Measurements from ENCODE around the gene WDR38.
A peak's percentile ranks its signal among the peaks of the same experiment; 100 is the strongest.
"Not testable (repeated sequence)": the region's sequence is repeated elsewhere in the genome, so short reads cannot be mapped to it uniquely, and the experiment has no call there.

The WDR38 gene

DNA sequence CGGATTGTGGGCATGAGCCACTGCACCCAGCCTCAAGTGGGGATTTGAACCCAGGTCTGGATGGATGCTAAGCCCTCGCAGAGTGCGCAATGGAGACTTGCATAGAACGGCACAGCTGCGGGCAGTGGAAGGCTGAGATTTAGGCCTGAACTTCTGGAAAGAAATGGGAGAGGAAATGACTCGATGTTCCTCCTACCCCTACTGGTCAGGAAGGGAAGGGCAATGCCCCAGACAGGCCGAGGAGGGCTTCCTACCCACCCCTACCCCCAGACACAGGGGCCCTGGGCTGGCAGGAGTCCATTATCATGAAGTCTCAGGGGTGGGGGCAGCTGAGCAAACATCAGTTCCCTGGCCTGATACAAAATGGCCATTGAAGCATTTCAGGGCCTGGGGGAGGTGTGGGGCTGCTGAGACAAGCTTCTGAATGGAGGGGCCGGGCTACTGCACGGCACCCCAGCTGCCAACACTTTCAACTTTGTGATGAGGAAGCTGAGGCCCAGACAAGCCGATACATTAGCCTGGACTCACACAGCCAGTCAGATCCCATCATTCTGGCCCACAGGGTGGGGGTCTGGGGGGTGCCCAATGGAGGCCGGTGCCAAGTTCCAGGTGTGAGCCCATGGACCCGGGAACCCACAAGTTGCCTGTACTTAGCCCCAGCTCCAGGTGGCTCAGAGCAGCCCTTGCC is 13.5 kb upstream of the WDR38 start:
- Histone ChIP-seq H3K9ac (ENCODE audit: low read length) (no peak overlapping the region), H3K4me1 (ENCODE audit: control insufficient read depth, insufficient read depth, low read length) (peaks cover 11% of the 10 kb centered on the region), H3K27ac (ENCODE audit: low read depth, low read length) (no peak overlapping the region)

DNA sequence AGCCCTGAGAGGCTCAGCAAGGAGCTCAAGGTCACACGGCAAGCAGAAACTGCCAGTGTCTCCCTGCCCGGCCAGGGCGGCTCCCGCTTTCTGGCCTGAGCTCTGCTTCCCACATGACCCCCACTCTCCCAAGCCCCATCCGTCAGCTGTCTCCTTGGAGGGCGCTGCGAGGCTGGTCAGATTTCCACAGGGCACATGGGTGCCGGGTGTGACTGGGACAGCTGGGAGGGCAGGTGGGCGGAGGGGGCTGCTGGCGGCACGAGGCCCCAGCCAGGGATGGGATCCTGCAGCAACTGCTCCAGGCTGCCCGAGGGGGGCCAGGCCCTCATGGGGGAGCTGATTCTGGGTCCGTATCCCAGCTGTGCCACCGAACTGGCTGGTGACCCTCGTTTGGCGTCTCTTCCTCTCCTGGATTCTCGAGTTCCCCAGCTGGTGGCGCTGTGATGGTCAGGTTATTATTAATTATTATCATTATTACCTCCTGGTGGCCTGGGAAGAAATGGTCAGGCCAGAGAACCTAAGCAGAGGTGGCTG is 12.9 kb upstream of the WDR38 start:
- Histone ChIP-seq H3K36me3 (ENCODE audit: control insufficient read depth, insufficient read depth, low read length) (no peaks in the 10 kb centered on the region), H3K27ac (ENCODE audit: low read depth, low read length) (no peak overlapping the region), H3K4me3 (ENCODE audit: low read length) (no peak overlapping the region), H3K27me3 (ENCODE audit: control insufficient read depth, insufficient read depth, low read length) (no peaks in the 10 kb centered on the region), H3K9ac (ENCODE audit: low read length) (no peak overlapping the region), H3K4me1 (ENCODE audit: control insufficient read depth, insufficient read depth, low read length) (peaks cover 5% of the 10 kb centered on the region)

More for the DNA sequence above, 13.5 kb upstream of the WDR38 start:
- Histone ChIP-seq H3K4me3 (ENCODE audit: low read length) (no peak overlapping the region), H3K36me3 (ENCODE audit: control insufficient read depth, insufficient read depth, low read length) (no peaks in the 10 kb centered on the region), H3K27me3 (ENCODE audit: control insufficient read depth, insufficient read depth, low read length) (no peaks in the 10 kb centered on the region)

DNA sequence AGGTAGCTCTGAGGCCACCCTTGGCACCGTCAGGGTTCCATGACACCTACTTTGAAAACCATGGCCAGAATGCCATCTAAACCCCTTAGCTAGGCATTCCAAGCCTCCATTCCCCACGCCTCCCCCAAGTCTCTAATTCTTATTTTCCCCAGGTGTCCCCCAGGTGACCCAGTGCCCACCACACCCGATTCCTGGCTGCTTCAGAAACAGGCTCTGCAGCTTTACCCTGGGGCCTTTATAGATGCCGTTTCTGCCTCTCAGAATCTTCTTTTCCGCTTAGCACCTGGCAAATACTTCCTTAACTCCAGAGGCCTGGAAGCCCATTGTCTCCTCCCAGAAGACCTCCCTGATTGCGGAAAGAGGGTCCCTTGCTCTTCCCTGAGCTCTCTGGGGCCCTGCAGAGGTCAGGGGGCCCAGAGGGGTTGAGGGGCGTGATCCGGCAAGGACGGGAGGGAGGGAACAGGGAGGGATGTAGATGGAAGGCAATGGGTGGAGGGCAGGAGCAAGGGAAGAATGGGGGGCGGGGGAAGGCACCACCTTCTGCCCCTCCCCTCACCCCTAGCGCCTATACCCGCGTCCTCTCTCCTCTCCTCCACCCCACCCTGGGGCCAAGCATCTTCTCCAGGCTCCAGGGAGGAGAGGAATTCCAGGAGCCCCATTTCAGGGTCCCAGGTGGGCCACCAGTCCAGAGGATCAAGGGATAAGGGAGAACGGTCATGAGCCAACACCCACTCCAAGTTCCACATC is 12.0 kb upstream of the WDR38 start:
- Histone ChIP-seq H3K27me3 (ENCODE audit: control insufficient read depth, insufficient read depth, low read length) (no peaks in the 10 kb centered on the region), H3K9ac (ENCODE audit: low read length) (no peak overlapping the region), H3K36me3 (ENCODE audit: control insufficient read depth, insufficient read depth, low read length) (no peaks in the 10 kb centered on the region), H3K4me3 (ENCODE audit: low read length) (no peak overlapping the region), H3K27ac (ENCODE audit: low read depth, low read length) (no peak overlapping the region), H3K4me1 (ENCODE audit: control insufficient read depth, insufficient read depth, low read length) (no peaks in the 10 kb centered on the region)

DNA sequence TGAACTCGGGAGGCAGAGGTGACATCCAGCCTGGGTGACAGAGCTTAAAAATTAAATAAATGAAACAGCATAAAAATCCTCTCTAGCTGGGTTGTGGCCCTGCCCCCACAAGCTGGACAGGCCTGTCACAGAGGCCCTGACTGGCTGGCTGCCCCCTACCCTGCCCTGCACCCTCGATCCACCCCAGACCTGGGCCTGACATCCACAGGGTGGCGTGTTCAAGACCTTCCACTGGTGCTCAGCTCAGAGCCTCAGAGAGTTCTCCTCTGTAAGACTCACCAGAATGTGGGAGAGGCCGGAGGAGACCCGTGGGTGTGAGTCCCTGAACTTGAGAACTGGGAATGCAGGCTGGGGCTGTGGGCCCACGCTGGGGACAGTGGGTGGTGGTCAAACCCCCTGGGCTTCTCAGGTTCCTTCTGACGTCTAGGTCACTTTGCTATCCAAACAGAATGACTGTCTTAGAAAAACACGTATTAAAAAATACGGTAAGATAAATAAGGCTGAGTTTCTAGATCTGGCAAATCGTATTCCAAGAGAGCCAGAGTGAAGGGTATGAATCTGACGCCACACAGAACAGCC is 9.7 kb upstream of the WDR38 start:
- Histone ChIP-seq H3K4me3 (ENCODE audit: low read length) (no peak overlapping the region), H3K9ac (ENCODE audit: low read length) (no peak overlapping the region), H3K27ac (ENCODE audit: low read depth, low read length) (no peak overlapping the region), H3K27me3 (ENCODE audit: control insufficient read depth, insufficient read depth, low read length) (no peaks in the 10 kb centered on the region), H3K4me1 (ENCODE audit: control insufficient read depth, insufficient read depth, low read length) (no peaks in the 10 kb centered on the region), H3K36me3 (ENCODE audit: control insufficient read depth, insufficient read depth, low read length) (no peaks in the 10 kb centered on the region)

GRCh38 chr9:124844291-124844690 is 9.0 kb upstream of the WDR38 start:
- Histone ChIP-seq H3K27me3 (ENCODE audit: control insufficient read depth, insufficient read depth, low read length) (no peaks in the 10 kb centered on the region), H3K9ac (ENCODE audit: low read length) (no peak overlapping the region), H3K4me1 (ENCODE audit: control insufficient read depth, insufficient read depth, low read length) (no peaks in the 10 kb centered on the region), H3K36me3 (ENCODE audit: control insufficient read depth, insufficient read depth, low read length) (no peaks in the 10 kb centered on the region), H3K4me3 (ENCODE audit: low read length) (no peak overlapping the region), H3K27ac (ENCODE audit: low read depth, low read length) (no peak overlapping the region)

DNA sequence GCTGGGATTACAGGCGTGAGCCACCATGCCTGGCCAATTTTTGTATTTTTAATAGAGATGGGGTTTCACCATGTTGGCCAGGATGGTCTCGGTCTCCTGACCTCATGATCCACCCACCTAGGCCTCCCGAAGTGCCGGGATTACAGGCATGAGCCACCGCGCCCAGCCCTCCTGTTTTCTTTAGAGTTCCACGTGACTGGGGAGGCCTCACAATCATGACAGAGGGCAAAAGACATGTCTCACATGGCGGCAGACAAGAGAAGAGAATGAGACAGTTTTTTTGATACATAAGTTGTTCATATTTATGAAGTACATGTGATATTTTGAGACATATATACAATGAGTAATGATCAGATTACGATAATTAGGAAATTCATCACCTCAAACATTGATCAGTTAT is 6.8 kb upstream of the WDR38 start:
- not testable (repeated sequence) for H3K9ac ChIP-seq (ENCODE audit: low read length)

GRCh38 chr9:124846969-124847368 is 6.3 kb upstream of the WDR38 start:
- no peaks in the 10 kb centered on the region for H3K36me3 ChIP-seq (ENCODE audit: control insufficient read depth, insufficient read depth, low read length)
- H3K4me1 ChIP-seq (ENCODE audit: control insufficient read depth, insufficient read depth, low read length), result no peaks in the 10 kb centered on the region
- no peak overlapping the region for H3K9ac ChIP-seq (ENCODE audit: low read length)
- H3K27ac ChIP-seq (ENCODE audit: low read depth, low read length), result no peak overlapping the region
- H3K27me3 ChIP-seq (ENCODE audit: control insufficient read depth, insufficient read depth, low read length), result no peaks in the 10 kb centered on the region
- no peak overlapping the region for H3K4me3 ChIP-seq (ENCODE audit: low read length)

More for the DNA sequence above, 6.8 kb upstream of the WDR38 start:
- not testable (repeated sequence) for H3K36me3 ChIP-seq (ENCODE audit: control insufficient read depth, insufficient read depth, low read length); H3K27ac ChIP-seq (ENCODE audit: low read depth, low read length); H3K27me3 ChIP-seq (ENCODE audit: control insufficient read depth, insufficient read depth, low read length); H3K4me3 ChIP-seq (ENCODE audit: low read length); H3K4me1 ChIP-seq (ENCODE audit: control insufficient read depth, insufficient read depth, low read length)

DNA sequence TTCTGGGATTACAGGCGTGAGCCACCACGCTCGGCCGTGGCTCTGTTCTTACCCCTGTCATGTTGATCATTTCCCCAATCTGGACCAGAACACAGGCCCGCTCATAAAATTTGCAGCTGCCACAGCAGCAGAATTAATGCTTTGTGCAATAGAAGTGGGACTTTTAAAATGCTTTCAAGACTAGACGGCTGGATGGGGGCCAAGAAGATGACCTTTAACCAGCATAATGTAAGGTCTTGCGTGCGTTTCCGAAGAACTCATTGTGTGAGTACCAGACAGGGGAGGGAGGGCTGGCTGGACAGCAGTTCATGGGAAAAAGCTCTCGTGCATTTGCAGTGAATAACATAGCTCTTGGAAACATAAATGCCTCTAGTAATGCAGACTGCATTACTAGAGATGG is 3.5 kb upstream of the WDR38 start:
- Histone ChIP-seq H3K27ac (ENCODE audit: low read depth, low read length) (peak overlapping the region; percentile 21), H3K9ac (ENCODE audit: low read length) (no peak overlapping the region), H3K36me3 (ENCODE audit: control insufficient read depth, insufficient read depth, low read length) (no peaks in the 10 kb centered on the region), H3K27me3 (ENCODE audit: control insufficient read depth, insufficient read depth, low read length) (no peaks in the 10 kb centered on the region), H3K4me1 (ENCODE audit: control insufficient read depth, insufficient read depth, low read length) (peaks cover 9% of the 10 kb centered on the region), H3K4me3 (ENCODE audit: low read length) (no peak overlapping the region)

DNA sequence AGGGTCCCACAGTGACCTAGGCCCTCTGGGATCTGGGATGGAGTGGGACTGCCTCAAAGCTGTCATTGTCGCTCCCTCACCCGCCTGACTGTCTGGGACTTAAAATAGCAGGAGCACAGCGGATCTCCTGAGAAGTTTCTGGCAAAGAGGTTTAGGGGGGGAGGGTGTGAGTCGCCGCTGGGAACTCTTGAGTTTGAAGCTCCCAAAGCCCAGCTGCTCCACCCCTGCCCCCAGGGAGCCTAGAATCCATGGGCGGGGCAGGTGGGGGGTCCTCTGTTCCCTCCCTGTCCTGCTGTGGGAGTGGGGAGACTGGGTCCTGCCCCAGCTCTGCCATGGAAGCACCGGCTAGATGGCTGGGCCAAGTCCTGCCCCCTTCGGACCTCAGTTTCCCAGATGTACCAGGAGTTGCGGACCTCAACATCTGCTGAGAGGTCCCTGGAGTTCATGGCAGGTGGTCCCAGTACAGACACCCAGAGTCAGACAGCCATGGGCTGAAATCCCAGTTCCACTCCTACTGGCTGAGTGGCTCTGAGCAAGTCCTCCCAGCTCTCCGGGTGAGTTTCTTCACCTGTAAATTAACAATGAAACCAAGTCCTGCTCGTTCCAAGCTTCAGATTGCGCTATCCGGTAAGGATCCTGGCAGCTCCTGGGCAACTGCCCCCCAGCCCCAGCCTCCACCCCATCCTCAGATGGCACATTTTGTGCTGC is 985 bp upstream of the WDR38 start:
- H3K27ac ChIP-seq (ENCODE audit: low read depth, low read length), result no peak overlapping the region
- peak overlapping the region; percentile 67 for H3K4me3 ChIP-seq (ENCODE audit: low read length)
- H3K4me1 ChIP-seq (ENCODE audit: control insufficient read depth, insufficient read depth, low read length), result peaks cover 9% of the 10 kb centered on the region
- H3K36me3 ChIP-seq (ENCODE audit: control insufficient read depth, insufficient read depth, low read length), result no peaks in the 10 kb centered on the region
- H3K9ac ChIP-seq (ENCODE audit: low read length), result no peak overlapping the region
- H3K27me3 ChIP-seq (ENCODE audit: control insufficient read depth, insufficient read depth, low read length), result no peaks in the 10 kb centered on the region

GRCh38 chr9:124853605-124854143 is 414 bp downstream of the WDR38 start:
- Histone ChIP-seq H3K27me3 (ENCODE audit: control insufficient read depth, insufficient read depth, low read length) (no peaks in the 10 kb centered on the region), H3K4me1 (ENCODE audit: control insufficient read depth, insufficient read depth, low read length) (peaks cover 9% of the 10 kb centered on the region), H3K36me3 (ENCODE audit: control insufficient read depth, insufficient read depth, low read length) (peaks cover 9% of the 10 kb centered on the region), H3K9ac (ENCODE audit: low read length) (no peak overlapping the region), H3K27ac (ENCODE audit: low read depth, low read length) (no peak overlapping the region), H3K4me3 (ENCODE audit: low read length) (peak overlapping the region; percentile 67)

DNA sequence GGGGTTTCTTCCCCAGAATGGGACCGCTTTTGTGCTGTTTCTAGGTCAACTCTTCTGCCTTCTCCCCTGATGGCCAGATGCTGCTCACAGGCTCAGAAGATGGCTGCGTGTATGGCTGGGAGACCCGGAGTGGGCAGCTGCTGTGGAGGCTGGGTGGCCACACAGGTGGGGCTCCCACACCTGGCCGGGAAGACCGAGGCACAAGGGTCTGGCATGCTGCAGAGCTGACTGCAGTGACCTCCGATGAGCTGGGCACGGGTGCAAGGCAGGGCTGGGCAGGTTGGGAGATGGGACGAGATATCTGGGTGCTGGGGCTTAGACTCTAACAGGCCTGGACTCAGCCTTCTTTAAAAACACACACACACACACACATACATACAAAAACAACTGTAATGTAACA is 901 bp downstream of the WDR38 start:
- Histone ChIP-seq H3K9ac (ENCODE audit: low read length) (no peak overlapping the region), H3K27me3 (ENCODE audit: control insufficient read depth, insufficient read depth, low read length) (no peaks in the 10 kb centered on the region), H3K4me3 (ENCODE audit: low read length) (no peak overlapping the region), H3K4me1 (ENCODE audit: control insufficient read depth, insufficient read depth, low read length) (peaks cover 9% of the 10 kb centered on the region), H3K36me3 (ENCODE audit: control insufficient read depth, insufficient read depth, low read length) (peaks cover 13% of the 10 kb centered on the region), H3K27ac (ENCODE audit: low read depth, low read length) (no peak overlapping the region)

DNA sequence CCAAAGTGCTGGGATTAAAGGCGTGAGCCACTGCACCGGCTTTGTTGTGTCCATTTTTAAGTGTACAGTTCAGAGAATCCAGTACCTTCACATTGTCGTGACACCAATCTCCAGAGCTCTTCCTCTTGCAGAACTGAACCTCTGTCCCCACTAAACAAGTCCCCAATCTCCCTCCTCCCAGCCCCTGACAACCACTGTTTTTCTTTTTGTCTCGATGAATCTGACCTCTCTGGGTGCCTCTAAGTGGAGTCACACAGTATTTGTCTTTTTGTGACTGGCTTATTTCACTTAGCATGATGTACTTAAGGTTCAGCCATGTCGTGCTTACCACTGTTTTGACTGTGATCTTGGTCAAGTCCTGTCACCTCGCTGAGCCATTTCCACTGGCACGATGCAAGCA is 1.6 kb downstream of the WDR38 start:
- no peak overlapping the region for H3K27ac ChIP-seq (ENCODE audit: low read depth, low read length)
- peaks cover 19% of the 10 kb centered on the region for H3K36me3 ChIP-seq (ENCODE audit: control insufficient read depth, insufficient read depth, low read length)
- no peak overlapping the region for H3K4me3 ChIP-seq (ENCODE audit: low read length)
- H3K4me1 ChIP-seq (ENCODE audit: control insufficient read depth, insufficient read depth, low read length), result peaks cover 9% of the 10 kb centered on the region
- H3K27me3 ChIP-seq (ENCODE audit: control insufficient read depth, insufficient read depth, low read length), result no peaks in the 10 kb centered on the region
- no peak overlapping the region for H3K9ac ChIP-seq (ENCODE audit: low read length)
